GM21528 (cell line): ENCODE data around the gene ATP8A1.
"Not testable (repeated sequence)": the region's sequence is repeated elsewhere in the genome, so short reads cannot be mapped to it uniquely, and the experiment has no call there.

Experiments used
- ATAC-seq: cut with Tn5 transposase; IDR thresholded peaks from one replicate; pipeline ENCODE4 v1.9.1; 2021; ENCODE audit warnings: mild to moderate bottlenecking, moderate library complexity; ENCODE audit not compliant: unreplicated experiment, low FRiP score

The ATP8A1 gene

GRCh38 chr4:42391981-42392380, 264.9 kb downstream of the ATP8A1 start:
- ATAC-seq, result no peak

- ATAC-seq, result no peak
Measured at GRCh38 chr4:42391355-42391664, 265.6 kb downstream of the ATP8A1 start.

GRCh38 chr4:42390622-42391354, 266.1 kb downstream of the ATP8A1 start:
- no peak for ATAC-seq

GRCh38 chr4:42385516-42385915, 271.4 kb downstream of the ATP8A1 start:
- ATAC-seq, result no peak

GRCh38 chr4:42381666-42382065, 275.2 kb downstream of the ATP8A1 start:
- no peak for ATAC-seq

GRCh38 chr4:42377497-42377896, 279.4 kb downstream of the ATP8A1 start:
- ATAC-seq, result no peak

- ATAC-seq, result not testable (repeated sequence)
Measured at GRCh38 chr4:42372303-42372702, 284.6 kb downstream of the ATP8A1 start.

GRCh38 chr4:42371305-42372252, 285.3 kb downstream of the ATP8A1 start:
- no peak for ATAC-seq

- no peak for ATAC-seq
Measured at GRCh38 chr4:42369489-42369888, 287.4 kb downstream of the ATP8A1 start.

GRCh38 chr4:42366959-42367358, 289.9 kb downstream of the ATP8A1 start:
- ATAC-seq, result no peak

GRCh38 chr4:42364266-42365053, 292.4 kb downstream of the ATP8A1 start:
- ATAC-seq, result no peak

- no peak for ATAC-seq
Measured at GRCh38 chr4:42363614-42364013, 293.3 kb downstream of the ATP8A1 start.

- ATAC-seq, result no peak
Measured at GRCh38 chr4:42362591-42362990, 294.3 kb downstream of the ATP8A1 start.

GRCh38 chr4:42361456-42361855, 295.4 kb downstream of the ATP8A1 start:
- no peak for ATAC-seq

- no peak for ATAC-seq
Measured at GRCh38 chr4:42360256-42360669, 296.6 kb downstream of the ATP8A1 start.

- ATAC-seq, result no peak
Measured at GRCh38 chr4:42359711-42360110, 297.2 kb downstream of the ATP8A1 start.
